Mucosa of descending colon (tissue), 3 donors: ENCODE data around the gene HOXC11. TPM values are rescaled to one million over a fixed set of nuclear protein-coding genes. Genes with fewer than 3 reads are reported as not detected.

Experiments used
- ATAC-seq: fragments of 200-7000 bp; cut with Tn5 transposase; one replicate; pipeline ENCODE4 v1.9.1; 2020; ENCODE audit warnings: mild to moderate bottlenecking, moderate library complexity
- DNase-seq, 3 donors: peaks; one replicate each; pipeline ENCODE4 v3.0.0-alpha.2; 2020
- H3K36me3 ChIP-seq: fragments of 200-600 bp; one replicate; pipeline ENCODE4 v1.8.0; 2021; ENCODE audit warnings: low read depth, mild to moderate bottlenecking
- H3K4me1 ChIP-seq: fragments of 200-600 bp; one replicate; pipeline ENCODE4 v1.8.0; 2021; ENCODE audit warnings: low read depth, mild to moderate bottlenecking
- H3K4me3 ChIP-seq: fragments of 200-600 bp; one replicate; pipeline ENCODE4 v1.8.0; 2021; ENCODE audit warnings: mild to moderate bottlenecking
- H3K9me3 ChIP-seq: fragments of 200-600 bp; one replicate; pipeline ENCODE4 v1.8.0; 2021; ENCODE audit warnings: mild to moderate bottlenecking
- CTCF ChIP-seq: fragments of 200-600 bp; IDR thresholded peaks from one replicate; pipeline ENCODE4 v1.8.0; 2022; ENCODE audit warnings: antibody characterized with exemption, mild to moderate bottlenecking
- intact Hi-C, 2 donors: fragments of 100-400 bp; cut with DNase I in 1 of 2; cut with micrococcal nuclease in 1 of 2; formaldehyde crosslinking; loops; one replicate each; pipeline versions ENCODE4 v1.11.0 to v1.11.1; 2022; cut with DNase I, micrococcal nuclease
- total RNA-seq, 3 donors: library from RNA; stranded (reverse); fragmentation: NEBNext Ultra II Directional in 2 of 3; extraction: Animal tissue kit (Norgen Biotek cat#: 25700) in 2 of 3; gene quantifications; one replicate each; pipeline versions ENCODE4 v1.2.1 to v1.2.4, GENCODE V29; 2021 to 2023
- donor health status: DM: no; HTN: no; CAD: no; lungs with moderate emphysema.
- donor health status: DM: no; HTN: no; CAD: no.
- donor health status: DM: no; HTN: yes; CAD: no.

The HOXC11 gene
- total RNA-seq, 3 donors from 2014 or later, result not detected

- ATAC-seq (no peak), DNase-seq (no peak)
- Histone ChIP-seq H3K4me3 (no peak overlapping the region), H3K4me1 (peaks cover 13% of the 10 kb centered on the region), H3K9me3 (no peaks in the 10 kb centered on the region), H3K36me3 (no peaks in the 10 kb centered on the region)
- intact Hi-C loops, result no loop called here
- no peak for TF ChIP-seq CTCF
Observed at GRCh38 chr12:54011665-54012532, 39.0 kb downstream of the HOXC11 start.

- ATAC-seq, result no peak
- Histone ChIP-seq H3K4me3 (no peak overlapping the region), H3K36me3 (no peaks in the 10 kb centered on the region), H3K9me3 (no peaks in the 10 kb centered on the region), H3K4me1 (peaks cover 15% of the 10 kb centered on the region)
- no peak for TF ChIP-seq CTCF
- intact Hi-C loops, result no loop called here
- peak in 1 of 3 donors; percentile 19 for DNase-seq
Observed at GRCh38 chr12:54012631-54013409, 39.9 kb downstream of the HOXC11 start.

- intact Hi-C loops, result no loop called here
- no peaks in the 10 kb centered on the region for H3K9me3 ChIP-seq
- H3K4me1 ChIP-seq, result peaks cover 11% of the 10 kb centered on the region
- ATAC-seq (no peak), DNase-seq (no peak)
- H3K36me3 ChIP-seq, result no peaks in the 10 kb centered on the region
- H3K4me3 ChIP-seq, result no peak overlapping the region
- TF ChIP-seq CTCF, result no peak
Observed at GRCh38 chr12:54014377-54015017, 41.6 kb downstream of the HOXC11 start.

GRCh38 chr12:54015018-54015931, 42.3 kb downstream of the HOXC11 start:
- ATAC-seq (no peak), DNase-seq (no peak)
- intact Hi-C loops, result no loop called here
- no peaks in the 10 kb centered on the region for H3K36me3 ChIP-seq
- peaks cover 11% of the 10 kb centered on the region for H3K4me1 ChIP-seq
- no peak overlapping the region for H3K4me3 ChIP-seq
- TF ChIP-seq CTCF, result no peak
- H3K9me3 ChIP-seq, result no peaks in the 10 kb centered on the region

GRCh38 chr12:54016051-54016450, 43.1 kb downstream of the HOXC11 start:
- intact Hi-C loops, result no loop called here
- Histone ChIP-seq H3K4me3 (no peak overlapping the region), H3K36me3 (no peaks in the 10 kb centered on the region), H3K9me3 (no peaks in the 10 kb centered on the region), H3K4me1 (peaks cover 11% of the 10 kb centered on the region)
- no peak for TF ChIP-seq CTCF
- DNase-seq (no peak), ATAC-seq (no peak)
